PFSK-1 (cell line): ENCODE results near the gene STK24.

ENCODE experiments used
- POLR2AphosphoS5 ChIP-seq: IDR thresholded peaks from 2 replicates; pipeline ENCODE4 v1.6.1; 2012; ENCODE audit warnings: low read depth, mild to moderate bottlenecking, control low read depth, low read length, moderate library complexity
- REST ChIP-seq, 2 experiments: IDR thresholded peaks; 2 replicates each; pipeline versions ENCODE4 v1.6.1 to v1.8.0; 2011 to 2012; ENCODE audit warnings: low read depth in 2 of 2, low read length in 2 of 2, control low read depth in 1 of 2, inconsistent platforms in 1 of 2, mild to moderate bottlenecking in 1 of 2, moderate library complexity in 1 of 2; ENCODE audit not compliant: insufficient read depth in 1 of 2
- SIN3A ChIP-seq: IDR thresholded peaks from 2 replicates; pipeline ENCODE4 v1.6.1; 2012; ENCODE audit warnings: mild to moderate bottlenecking, low read length, moderate library complexity, borderline replicate concordance; ENCODE audit not compliant: insufficient read depth
- TAF1 ChIP-seq: IDR thresholded peaks from 2 replicates; pipeline ENCODE4 v1.6.1; 2012; ENCODE audit warnings: low read length, control low read depth, borderline replicate concordance; ENCODE audit not compliant: insufficient read depth

- TF ChIP-seq TAF1 = no peak
- TF ChIP-seq POLR2AphosphoS5 = no peak
- TF ChIP-seq REST (IDR thresholded peaks at IDR 0.05; ENCODE audit: insufficient read depth in 1 of 2, low read depth in 2 of 2, low read length in 2 of 2) = no peak
- no peak for TF ChIP-seq SIN3A
These were observed 79.9 kb downstream of the STK24 start for GRCh38 chr13:98496966-98497365.
